RWPE2 (cell line): ENCODE measurements around the gene RASL10A.

Source experiments
- ATAC-seq: fragments of 200-7000 bp; cut with Tn5 transposase; 3 replicates; pipeline ENCODE4 v1.9.1; 2021; ENCODE audit warnings: low read depth
- DNase-seq: peaks from one replicate; pipeline ENCODE4 v3.0.0-alpha.2; 2020; ENCODE audit warnings: low spot score
- H3K27ac ChIP-seq: fragments of 450-650 bp; 2 replicates; pipeline ENCODE4 v1.5.1; 2017; ENCODE audit warnings: mild to moderate bottlenecking; ENCODE audit not compliant: poor library complexity, severe bottlenecking
- H3K27me3 ChIP-seq: fragments of 250-450 bp; sonication (Bioruptor Pico); 2 replicates; pipeline ENCODE4 v1.5.1; 2021; ENCODE audit warnings: mild to moderate bottlenecking, moderate library complexity; ENCODE audit not compliant: insufficient read depth, poor library complexity, severe bottlenecking
- H3K36me3 ChIP-seq: fragments of 250-450 bp; sonication (Bioruptor Pico); 2 replicates; pipeline ENCODE4 v1.5.1; 2020; ENCODE audit warnings: low read depth, mild to moderate bottlenecking, moderate library complexity
- H3K4me1 ChIP-seq: fragments of 250-450 bp; sonication (Bioruptor Pico); 2 replicates; pipeline ENCODE4 v1.5.1; 2021; ENCODE audit warnings: mild to moderate bottlenecking, moderate library complexity; ENCODE audit not compliant: insufficient read depth, poor library complexity, severe bottlenecking
- H3K4me3 ChIP-seq: fragments of 250-450 bp; sonication (Bioruptor Pico); 2 replicates; pipeline ENCODE4 v1.5.1; 2021; ENCODE audit warnings: mild to moderate bottlenecking, moderate library complexity; ENCODE audit not compliant: severe bottlenecking
- H3K9me3 ChIP-seq: fragments of 250-450 bp; sonication (Bioruptor Pico); 2 replicates; pipeline ENCODE4 v1.5.1; 2021; ENCODE audit warnings: mild to moderate bottlenecking, moderate library complexity; ENCODE audit not compliant: severe bottlenecking
- CTCF ChIP-seq: fragments of 450-650 bp; IDR thresholded peaks from one replicate; pipeline ENCODE4 v1.5.1; 2017; ENCODE audit warnings: mild to moderate bottlenecking, moderate library complexity; ENCODE audit not compliant: poor library complexity, severe bottlenecking

Gene RASL10A

GRCh38 chr22:29342577-29343312 lies 27.2 kb upstream of the RASL10A start:
- H3K9me3 ChIP-seq: no peaks in the 10 kb centered on the region
- H3K4me1 ChIP-seq: peaks cover 28% of the 10 kb centered on the region
- TF ChIP-seq CTCF: no peak
- no peak for DNase-seq
- H3K27ac ChIP-seq: peak overlapping the region; percentile 51
- no peaks in the 10 kb centered on the region for H3K27me3 ChIP-seq
- peaks cover 56% of the 10 kb centered on the region for H3K36me3 ChIP-seq
- H3K4me3 ChIP-seq: no peak overlapping the region
- ATAC-seq: peak; percentile 21

- no peak overlapping the region for H3K27ac ChIP-seq
- no peak for TF ChIP-seq CTCF
- H3K36me3 ChIP-seq: peaks cover 51% of the 10 kb centered on the region
- no peak for ATAC-seq
- no peaks in the 10 kb centered on the region for H3K9me3 ChIP-seq
- peaks cover 28% of the 10 kb centered on the region for H3K4me1 ChIP-seq
- no peak overlapping the region for H3K4me3 ChIP-seq
- no peaks in the 10 kb centered on the region for H3K27me3 ChIP-seq
- DNase-seq: no peak
These were observed 26.7 kb upstream of the RASL10A start for GRCh38 chr22:29342177-29342576.

- Histone ChIP-seq H3K9me3 (no peaks in the 10 kb centered on the region), H3K27ac (no peak overlapping the region), H3K27me3 (no peaks in the 10 kb centered on the region), H3K4me3 (no peak overlapping the region), H3K36me3 (peaks cover 47% of the 10 kb centered on the region), H3K4me1 (peaks cover 28% of the 10 kb centered on the region)
- TF ChIP-seq CTCF: no peak
- ATAC-seq: no peak
- no peak for DNase-seq
These were observed 26.3 kb upstream of the RASL10A start for GRCh38 chr22:29341849-29342127.

DNA sequence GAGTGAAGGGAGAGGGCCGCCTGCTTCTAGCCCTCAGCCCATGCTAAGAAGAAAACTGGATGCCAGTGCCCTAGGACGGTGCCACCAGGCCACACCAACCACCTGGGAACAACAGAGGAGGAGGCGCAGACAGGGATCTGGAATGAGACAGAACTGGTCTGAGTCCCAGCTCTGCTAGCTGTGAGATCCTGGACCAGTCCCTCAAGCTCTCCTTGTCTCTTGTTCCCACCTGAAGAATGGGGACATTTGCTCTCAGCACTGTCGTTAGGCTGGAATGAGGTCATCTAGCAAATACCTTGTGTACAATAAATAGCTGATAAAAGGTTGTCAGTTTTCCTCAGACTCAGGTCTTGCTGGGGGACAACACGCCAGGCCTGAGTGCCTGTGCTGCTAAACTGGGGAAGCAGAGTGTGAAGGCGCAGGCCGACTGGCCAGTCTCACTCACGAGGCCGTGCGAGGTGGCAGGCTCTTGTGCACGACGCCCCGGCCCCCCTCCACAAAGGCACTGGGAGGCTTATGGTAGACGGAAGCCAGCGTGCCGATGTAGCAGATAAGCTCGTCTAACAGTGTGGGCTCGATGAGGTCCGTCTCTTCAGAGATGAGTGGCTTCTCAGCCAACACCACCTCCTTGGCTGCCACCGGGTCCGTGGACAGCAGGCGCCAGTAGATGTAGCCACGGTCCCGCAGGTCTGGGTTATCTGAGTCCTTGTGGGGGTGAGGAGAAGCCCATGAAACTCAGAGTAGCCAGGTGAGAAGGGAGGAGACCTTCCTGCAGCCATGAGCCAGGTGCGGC lies 25.8 kb upstream of the RASL10A start:
- peaks cover 47% of the 10 kb centered on the region for H3K36me3 ChIP-seq
- H3K27ac ChIP-seq: no peak overlapping the region
- H3K9me3 ChIP-seq: no peaks in the 10 kb centered on the region
- H3K4me1 ChIP-seq: peaks cover 28% of the 10 kb centered on the region
- DNase-seq: no peak
- TF ChIP-seq CTCF: no peak
- H3K27me3 ChIP-seq: no peaks in the 10 kb centered on the region
- no peak for ATAC-seq
- H3K4me3 ChIP-seq: no peak overlapping the region

DNA sequence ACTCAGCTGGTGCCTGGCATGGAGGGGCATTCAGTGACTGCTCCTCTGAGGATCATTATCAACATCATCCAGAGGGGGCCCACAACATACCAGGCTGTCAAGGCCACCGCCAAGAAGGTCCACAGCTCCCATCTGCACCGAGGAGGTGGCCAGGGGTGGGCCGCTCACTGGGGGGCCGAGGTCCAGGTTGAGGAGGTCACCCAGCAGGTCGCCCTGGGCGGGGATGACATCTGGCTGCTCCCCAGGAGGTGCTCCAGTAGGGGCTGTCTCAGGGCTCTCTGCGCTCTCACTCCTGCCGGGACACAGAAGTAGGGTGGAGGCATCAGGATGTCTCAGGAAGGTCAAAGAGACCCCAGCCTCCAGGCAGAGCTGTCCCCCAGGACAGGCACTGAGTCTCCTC lies 25.1 kb upstream of the RASL10A start:
- Histone ChIP-seq H3K4me3 (no peak overlapping the region), H3K27me3 (no peaks in the 10 kb centered on the region), H3K9me3 (no peaks in the 10 kb centered on the region), H3K27ac (no peak overlapping the region), H3K4me1 (peaks cover 28% of the 10 kb centered on the region), H3K36me3 (peaks cover 54% of the 10 kb centered on the region)
- DNase-seq (no peak), ATAC-seq (no peak)
- TF ChIP-seq CTCF: no peak
